Stimulated activated CD4-positive, alpha-beta T cell treated with anti-CD3 and anti-CD28 coated beads, Interleukin-1b, Interleukin-23, amount 100 ng/mL, for 48 hours (primary cell): ENCODE data around the gene PRMT3.
"Not testable (repeated sequence)": the region's sequence is repeated elsewhere in the genome, so short reads cannot be mapped to it uniquely, and the experiment has no call there.

Source experiments
- DNase-seq: peaks from one replicate; pipeline ENCODE4 v3.0.0-alpha.2; 2020

The PRMT3 gene

DNA sequence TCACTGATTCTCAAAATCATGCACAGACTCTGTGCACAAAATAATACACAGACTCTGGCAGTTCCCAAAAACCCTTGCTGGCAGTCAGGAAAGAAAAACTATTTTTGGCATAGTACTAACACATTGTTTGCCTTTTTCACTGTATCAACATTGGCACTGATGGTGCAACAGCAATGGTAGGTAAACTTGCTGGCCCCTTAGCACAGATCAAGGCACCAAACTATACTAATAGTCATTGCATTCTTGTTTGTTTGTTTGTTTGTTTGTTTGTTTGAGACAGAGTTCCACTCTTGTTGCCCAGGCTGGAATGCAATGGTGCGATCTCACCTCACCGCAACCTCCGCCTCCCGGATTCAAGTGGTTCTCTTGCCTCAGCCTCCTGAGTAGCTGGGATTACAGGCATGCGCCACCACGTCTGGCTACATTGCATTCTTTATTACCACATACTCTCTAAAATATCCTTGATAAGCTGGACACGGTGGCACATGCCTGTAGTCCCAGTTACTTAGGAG lies 130.9 kb downstream of the PRMT3 start:
- no peak for DNase-seq

DNA sequence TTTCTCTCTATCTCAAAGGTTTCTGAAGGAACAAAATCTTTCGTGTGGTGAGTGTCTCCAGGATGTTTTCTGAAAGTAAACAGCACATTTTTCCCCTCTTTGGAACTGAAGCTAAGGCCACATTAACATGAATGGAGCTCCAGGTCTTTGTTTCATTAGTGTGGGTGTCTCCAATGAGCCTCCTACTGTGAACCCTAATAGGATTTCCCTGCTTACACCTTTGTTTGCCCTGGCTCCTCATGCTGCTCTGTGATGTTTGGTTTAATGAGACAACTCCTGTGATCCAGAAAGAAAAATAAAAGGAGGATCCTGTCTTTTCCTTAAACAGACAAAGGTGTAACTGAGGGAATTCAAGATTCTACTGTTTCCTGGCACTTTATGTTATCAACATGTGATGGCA lies 135.0 kb downstream of the PRMT3 start:
- no peak for DNase-seq

DNA sequence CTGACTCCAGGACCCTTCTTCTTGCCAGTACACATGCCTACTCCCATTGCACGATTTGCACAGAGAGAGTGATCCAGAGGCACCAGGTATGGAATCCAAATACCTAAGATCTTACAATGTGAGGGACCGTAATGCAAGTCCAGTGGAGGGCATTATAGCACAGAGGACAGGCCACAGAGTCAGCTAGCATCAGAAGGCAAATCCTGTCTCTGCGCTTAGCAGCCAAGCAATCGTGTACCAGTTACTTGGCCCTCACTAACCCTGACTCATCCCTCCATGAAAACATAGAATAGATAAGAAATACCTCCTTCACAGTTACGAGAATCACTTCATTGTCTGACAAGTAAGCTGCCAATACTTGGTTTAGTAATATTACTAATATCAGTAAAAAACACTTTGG lies 142.2 kb downstream of the PRMT3 start:
- no peak for DNase-seq

DNA sequence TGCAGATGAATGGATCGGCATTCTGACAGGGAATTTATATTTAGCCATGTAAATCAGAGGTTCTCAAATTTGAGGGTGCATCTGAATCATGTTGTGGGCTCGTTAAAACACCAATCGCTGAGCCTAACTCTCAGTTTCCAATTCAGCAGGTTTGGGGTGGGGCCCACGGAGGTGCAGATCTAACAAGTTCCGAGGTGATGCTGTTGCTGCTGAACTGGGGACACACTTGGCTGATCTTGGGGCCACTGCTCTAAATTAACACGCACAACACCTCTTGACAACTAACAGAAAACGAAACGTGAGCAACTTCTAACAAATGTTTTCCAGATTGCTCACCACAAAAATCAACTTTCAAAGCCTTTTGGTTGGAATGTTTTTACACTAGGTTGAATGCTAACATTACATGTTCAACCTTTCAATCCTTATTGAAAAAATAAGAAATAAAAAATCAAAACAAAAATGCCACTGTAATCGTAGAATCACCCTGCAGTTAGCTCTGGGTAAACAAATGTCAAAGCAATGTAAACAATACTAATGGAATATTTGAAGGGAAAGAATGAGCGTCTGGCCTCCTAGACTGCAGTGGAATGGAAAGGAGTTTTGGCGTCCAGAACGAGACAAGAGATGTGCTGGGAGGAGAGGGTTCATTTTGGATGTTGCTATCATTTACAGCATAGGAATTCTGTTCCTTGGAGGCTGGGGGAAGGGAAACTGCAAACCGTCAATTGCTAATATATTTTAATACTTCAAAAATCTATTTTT lies 143.6 kb downstream of the PRMT3 start:
- DNase-seq: no peak

DNA sequence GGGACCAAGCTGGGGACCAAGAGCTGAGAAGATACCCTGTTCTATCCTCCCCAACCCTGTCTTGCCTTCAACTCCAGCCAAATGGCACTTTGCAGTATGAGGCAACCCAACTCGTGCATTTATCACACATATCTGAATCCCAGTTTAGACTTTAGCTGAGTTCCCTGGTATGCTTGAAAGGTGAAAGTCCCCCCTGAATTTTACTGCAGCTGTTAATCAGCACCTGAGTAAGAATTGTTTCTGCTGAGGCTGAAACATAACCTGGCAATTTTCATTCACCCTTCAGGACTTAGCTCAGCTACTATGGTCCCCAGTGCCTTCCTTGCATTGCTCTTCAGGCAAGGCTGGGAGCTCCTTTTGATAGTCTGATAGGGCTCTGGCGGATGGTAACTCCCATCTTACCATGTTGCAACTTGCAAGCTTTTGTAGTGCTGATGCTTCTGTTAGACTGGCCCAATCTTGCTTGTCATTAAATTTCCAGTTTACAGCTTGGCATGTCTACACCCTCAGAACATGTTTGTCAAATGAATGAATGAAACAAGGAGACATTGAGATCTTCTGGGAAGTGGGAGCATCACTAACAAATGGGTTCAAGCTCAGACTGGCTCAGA lies 147.9 kb downstream of the PRMT3 start:
- DNase-seq: no peak

- DNase-seq: no peak
Measured at GRCh38 chr11:20536365-20536764, 148.8 kb downstream of the PRMT3 start.

DNA sequence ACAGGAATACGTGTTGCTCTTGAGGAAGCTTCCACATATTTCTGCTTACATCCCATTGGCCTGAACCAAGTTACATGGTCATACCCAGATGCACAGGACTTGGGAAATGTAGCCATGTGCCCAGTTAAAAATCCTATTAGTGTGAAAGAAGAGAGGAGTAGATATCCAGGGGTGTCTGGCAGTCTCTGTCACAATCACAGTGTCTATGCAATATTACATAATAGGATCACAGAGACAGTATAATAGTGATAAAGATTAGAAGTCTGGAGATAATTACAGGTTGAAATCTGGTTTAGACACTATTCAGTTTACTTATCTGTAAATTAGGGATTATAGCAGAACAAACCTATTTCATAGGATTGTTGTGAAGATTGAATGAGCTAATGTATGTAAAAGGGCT lies 149.3 kb downstream of the PRMT3 start:
- no peak for DNase-seq

DNA sequence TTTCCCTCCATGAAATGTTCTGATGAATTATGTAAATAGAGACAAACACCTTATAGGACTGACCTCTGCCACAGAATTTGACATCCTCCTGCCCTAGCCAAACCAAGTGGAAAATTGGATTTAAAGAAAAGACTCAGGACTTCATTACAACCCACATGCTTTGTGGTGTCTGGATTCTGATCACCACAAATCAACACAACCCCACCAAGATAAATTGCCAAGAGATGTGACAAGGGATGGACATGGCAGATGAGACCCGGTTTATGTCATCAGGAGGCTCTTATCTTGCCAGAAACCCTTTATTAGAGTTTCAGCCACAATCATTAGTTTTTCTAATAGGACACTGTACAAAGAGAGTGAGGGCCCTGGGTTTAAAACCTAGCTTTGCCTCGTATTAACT lies 154.0 kb downstream of the PRMT3 start:
- no peak for DNase-seq

DNA sequence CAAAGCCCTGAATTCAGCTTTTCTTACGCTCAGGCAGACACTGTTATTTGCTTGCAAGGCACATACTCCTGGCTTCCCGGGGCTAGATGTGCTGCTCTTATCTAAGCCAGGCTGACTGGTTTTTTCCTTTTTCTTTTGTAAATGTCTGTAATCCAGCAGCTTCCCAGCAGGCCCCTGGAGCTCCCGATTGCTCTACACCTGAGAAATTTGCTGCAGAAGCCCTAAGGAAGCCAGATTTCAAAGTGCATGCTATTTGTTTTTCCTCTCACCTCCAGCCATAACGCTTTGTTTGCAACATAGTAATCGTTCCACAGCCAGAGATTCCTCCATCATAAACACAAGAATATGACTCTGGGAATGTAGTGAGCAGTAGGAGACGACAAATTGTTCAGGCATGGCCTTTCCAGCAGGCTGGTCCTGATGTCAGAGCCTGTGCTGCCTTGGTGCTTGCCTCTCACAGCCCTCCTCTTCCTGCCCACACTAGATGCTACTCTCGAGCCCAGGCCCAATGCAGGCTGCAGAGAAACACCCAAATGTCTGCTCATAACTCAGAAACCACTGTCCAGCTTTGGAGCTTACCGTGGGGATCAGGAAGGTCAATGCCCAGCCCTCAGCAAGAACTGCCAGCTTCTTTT lies 157.2 kb downstream of the PRMT3 start:
- no peak for DNase-seq

DNA sequence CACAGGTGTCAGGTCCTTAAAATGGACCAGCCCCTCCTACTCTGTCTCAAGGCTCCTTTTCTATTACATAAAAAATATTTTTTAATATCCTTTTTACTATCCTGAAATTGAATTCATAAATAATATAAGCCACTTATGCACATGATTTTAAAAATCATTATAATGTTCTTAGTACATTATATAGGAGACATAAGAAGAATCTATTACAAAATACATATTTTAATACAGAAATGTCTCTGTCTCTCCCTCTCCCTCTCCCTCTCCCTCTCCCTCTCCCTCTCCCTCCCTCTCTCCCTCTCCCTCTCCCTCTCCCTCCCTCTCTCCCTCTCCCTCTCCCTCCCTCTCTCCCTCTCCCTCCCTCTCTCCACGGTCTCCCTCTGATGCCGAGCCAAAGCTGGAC lies 159.9 kb downstream of the PRMT3 start:
- DNase-seq: no peak

GRCh38 chr11:20551096-20551495 lies 163.6 kb downstream of the PRMT3 start:
- no peak for DNase-seq

DNA sequence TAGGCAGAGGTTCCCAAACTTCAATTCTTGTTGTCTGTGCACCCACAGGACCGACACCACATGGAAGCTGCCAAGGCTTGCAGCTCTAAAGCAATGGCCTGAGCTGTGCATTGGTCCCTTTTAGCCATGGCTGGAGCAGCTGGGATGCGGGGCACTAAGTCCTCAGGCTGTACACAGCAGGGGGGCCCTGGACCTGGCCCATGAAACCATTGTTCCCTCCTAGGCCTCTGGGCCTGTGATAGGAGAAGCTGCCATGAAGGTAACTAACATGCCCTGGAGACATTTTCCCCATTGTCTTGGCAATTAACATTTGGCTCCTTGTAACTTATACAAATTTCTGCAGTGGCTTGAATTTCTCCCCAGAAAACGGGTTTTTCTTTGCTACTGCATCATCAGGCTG lies 168.3 kb downstream of the PRMT3 start:
- DNase-seq: no peak

DNA sequence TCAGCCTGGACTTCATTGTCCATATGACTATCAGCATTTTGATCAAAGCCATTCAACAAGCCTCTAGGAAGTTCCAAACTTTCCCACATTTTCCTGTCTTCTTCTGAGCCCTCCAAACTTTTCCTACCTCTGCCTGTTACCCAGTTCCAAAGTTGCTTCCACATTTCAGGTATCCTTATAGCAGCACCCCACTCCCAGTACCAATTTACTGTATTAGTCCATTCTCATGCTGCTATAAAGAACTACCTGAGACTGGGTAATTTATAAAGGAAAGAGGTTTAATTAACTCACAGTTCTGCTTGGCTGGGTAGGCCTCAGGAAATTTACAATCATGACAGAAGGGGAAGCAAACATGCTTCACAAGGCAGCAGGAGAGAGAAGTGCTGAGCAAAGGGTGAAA lies 168.9 kb downstream of the PRMT3 start:
- DNase-seq: not testable (repeated sequence)

GRCh38 chr11:20558741-20559140 lies 171.2 kb downstream of the PRMT3 start:
- no peak for DNase-seq
